Measurements from ENCODE around the gene BPIFB4. TPM values are rescaled to one million over a fixed set of nuclear protein-coding genes. Genes with fewer than 3 reads are reported as not detected.
"Not testable (repeated sequence)": the region's sequence is repeated elsewhere in the genome, so short reads cannot be mapped to it uniquely, and the experiment has no call there.

Gene BPIFB4
- total RNA-seq, 1 donor from 2014 or later: not detected

DNA sequence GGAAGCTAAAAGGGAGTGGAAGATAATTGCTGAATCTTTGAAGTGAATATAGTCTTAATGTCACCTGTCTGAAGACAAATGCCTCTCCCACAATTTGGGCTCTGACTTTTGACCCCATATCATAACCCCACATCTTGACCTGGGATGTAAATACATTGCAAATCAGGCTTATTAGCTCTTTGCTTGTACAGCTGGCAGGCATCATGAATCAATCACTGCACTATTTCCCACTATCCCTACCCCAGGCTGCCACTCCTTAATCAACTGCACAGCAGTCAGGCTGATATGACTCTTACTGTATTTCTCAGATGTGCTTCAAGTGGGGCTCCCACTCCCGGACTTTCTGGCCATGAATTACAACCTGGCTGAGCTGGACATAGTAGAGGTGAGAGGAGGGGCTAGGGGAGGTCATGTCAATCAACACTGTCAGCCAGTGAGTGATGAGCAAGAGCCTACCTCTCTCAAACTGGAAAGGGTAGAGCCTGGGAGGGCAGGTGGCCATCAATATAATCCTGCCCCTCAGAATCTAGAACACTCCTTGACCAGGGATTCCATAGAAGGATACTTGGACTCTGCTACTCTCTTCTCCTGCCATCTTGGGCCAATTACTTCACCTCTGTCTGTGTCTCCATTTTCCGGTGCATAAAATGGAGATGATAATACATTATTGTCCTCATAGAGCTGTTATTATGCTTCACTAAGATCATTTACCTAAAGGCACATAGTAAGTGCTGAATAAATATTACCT, 36.3 kb upstream of the BPIFB4 start:
- no peak overlapping the region for H3K4me3 ChIP-seq (ENCODE audit: insufficient read depth, low read depth, low read length)
- H3K4me1 Mint-ChIP-seq (ENCODE audit: low read depth, unreplicated experiment): no peaks in the 10 kb centered on the region
- H2AFZ ChIP-seq (ENCODE audit: low read depth, low read length): no peak overlapping the region
- TF ChIP-seq, protein P1, sequence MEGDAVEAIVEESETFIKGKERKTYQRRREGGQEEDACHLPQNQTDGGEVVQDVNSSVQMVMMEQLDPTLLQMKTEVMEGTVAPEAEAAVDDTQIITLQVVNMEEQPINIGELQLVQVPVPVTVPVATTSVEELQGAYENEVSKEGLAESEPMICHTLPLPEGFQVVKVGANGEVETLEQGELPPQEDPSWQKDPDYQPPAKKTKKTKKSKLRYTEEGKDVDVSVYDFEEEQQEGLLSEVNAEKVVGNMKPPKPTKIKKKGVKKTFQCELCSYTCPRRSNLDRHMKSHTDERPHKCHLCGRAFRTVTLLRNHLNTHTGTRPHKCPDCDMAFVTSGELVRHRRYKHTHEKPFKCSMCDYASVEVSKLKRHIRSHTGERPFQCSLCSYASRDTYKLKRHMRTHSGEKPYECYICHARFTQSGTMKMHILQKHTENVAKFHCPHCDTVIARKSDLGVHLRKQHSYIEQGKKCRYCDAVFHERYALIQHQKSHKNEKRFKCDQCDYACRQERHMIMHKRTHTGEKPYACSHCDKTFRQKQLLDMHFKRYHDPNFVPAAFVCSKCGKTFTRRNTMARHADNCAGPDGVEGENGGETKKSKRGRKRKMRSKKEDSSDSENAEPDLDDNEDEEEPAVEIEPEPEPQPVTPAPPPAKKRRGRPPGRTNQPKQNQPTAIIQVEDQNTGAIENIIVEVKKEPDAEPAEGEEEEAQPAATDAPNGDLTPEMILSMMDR (IDR thresholded peaks at IDR 0.05; ENCODE audit: insufficient read depth, low read depth, low read length): no peak
- TF ChIP-seq EZH2 (IDR thresholded peaks at IDR 0.05; ENCODE audit: insufficient read depth, low read length): no peak
- no peak overlapping the region for H3K27ac Mint-ChIP-seq (ENCODE audit: unreplicated experiment)
- H3K9me3 Mint-ChIP-seq (ENCODE audit: unreplicated experiment): peaks cover 24% of the 10 kb centered on the region
- H3K9me3 ChIP-seq (ENCODE audit: insufficient read depth, low read depth, low read length): no peaks in the 10 kb centered on the region
- no peaks in the 10 kb centered on the region for H4K20me1 ChIP-seq (ENCODE audit: insufficient read depth, low read length)
- H3K4me1 ChIP-seq (ENCODE audit: insufficient read depth, low read length): no peaks in the 10 kb centered on the region
- FAIRE-seq (no peak), DNase-seq (ENCODE audit: low read depth) (no peak)
- H3K79me2 ChIP-seq (ENCODE audit: insufficient read depth, low read length): no peaks in the 10 kb centered on the region
- no peak overlapping the region for H3K27ac ChIP-seq (ENCODE audit: low read depth, low read length)
- H3K27me3 Mint-ChIP-seq (ENCODE audit: low read depth, unreplicated experiment): peaks cover 35% of the 10 kb centered on the region
- H3K27me3 ChIP-seq (ENCODE audit: insufficient read depth, low read length): no peaks in the 10 kb centered on the region
- no peaks in the 10 kb centered on the region for H3K36me3 ChIP-seq (ENCODE audit: insufficient read depth, low read length)
- H3K4me3 Mint-ChIP-seq (ENCODE audit: unreplicated experiment): no peak overlapping the region
- H3K36me3 Mint-ChIP-seq (ENCODE audit: low read depth, unreplicated experiment): no peaks in the 10 kb centered on the region
- no peak overlapping the region for H3K9ac ChIP-seq (ENCODE audit: low read length)
- no peak overlapping the region for H3K4me2 ChIP-seq (ENCODE audit: low read length)

DNA sequence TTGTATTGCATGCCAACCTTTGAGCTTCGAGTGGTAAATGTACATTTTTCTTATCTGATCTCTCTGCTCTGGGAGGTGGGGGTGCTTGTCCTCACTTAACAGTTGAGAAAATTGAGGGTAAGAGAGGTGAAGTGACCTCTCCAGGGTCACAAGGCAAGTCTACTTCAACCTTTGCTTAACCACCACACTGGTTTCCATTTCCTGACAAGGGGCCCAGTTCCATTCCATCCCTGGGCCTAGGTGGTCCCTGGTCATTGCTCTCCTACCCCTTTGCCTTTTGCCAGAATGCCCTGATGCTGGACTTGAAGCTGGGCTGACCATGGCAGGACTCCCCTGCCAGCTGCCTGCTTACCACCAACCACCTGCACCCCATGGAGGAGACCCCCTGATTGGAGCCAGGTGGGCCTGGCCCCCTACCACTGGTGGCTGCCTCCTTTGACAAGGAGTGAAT, 35.7 kb upstream of the BPIFB4 start:
- Histone ChIP-seq H3K4me2 (ENCODE audit: low read length) (no peak overlapping the region), H3K27ac (ENCODE audit: low read depth, low read length) (no peak overlapping the region), H3K36me3 (ENCODE audit: insufficient read depth, low read length) (no peaks in the 10 kb centered on the region), H3K79me2 (ENCODE audit: insufficient read depth, low read length) (no peaks in the 10 kb centered on the region), H3K27me3 (ENCODE audit: insufficient read depth, low read length) (no peaks in the 10 kb centered on the region), H3K4me1 (ENCODE audit: insufficient read depth, low read length) (no peaks in the 10 kb centered on the region), H3K9me3 (ENCODE audit: insufficient read depth, low read depth, low read length) (no peaks in the 10 kb centered on the region), H2AFZ (ENCODE audit: low read depth, low read length) (no peak overlapping the region), H3K9ac (ENCODE audit: low read length) (no peak overlapping the region), H3K4me3 (ENCODE audit: insufficient read depth, low read depth, low read length) (no peak overlapping the region), H4K20me1 (ENCODE audit: insufficient read depth, low read length) (no peaks in the 10 kb centered on the region)
- TF ChIP-seq EZH2 (IDR thresholded peaks at IDR 0.05; ENCODE audit: insufficient read depth, low read length): no peak
- TF ChIP-seq, protein P1 (IDR thresholded peaks at IDR 0.05; ENCODE audit: insufficient read depth, low read depth, low read length): no peak
- FAIRE-seq: no peak
- Mint-ChIP-seq H3K4me1 (ENCODE audit: low read depth, unreplicated experiment) (no peaks in the 10 kb centered on the region), H3K27ac (ENCODE audit: unreplicated experiment) (no peak overlapping the region), H3K27me3 (ENCODE audit: low read depth, unreplicated experiment) (peaks cover 30% of the 10 kb centered on the region), H3K36me3 (ENCODE audit: low read depth, unreplicated experiment) (no peaks in the 10 kb centered on the region), H3K4me3 (ENCODE audit: unreplicated experiment) (no peak overlapping the region), H3K9me3 (ENCODE audit: unreplicated experiment) (peaks cover 24% of the 10 kb centered on the region)
- no peak for DNase-seq (ENCODE audit: low read depth)

DNA sequence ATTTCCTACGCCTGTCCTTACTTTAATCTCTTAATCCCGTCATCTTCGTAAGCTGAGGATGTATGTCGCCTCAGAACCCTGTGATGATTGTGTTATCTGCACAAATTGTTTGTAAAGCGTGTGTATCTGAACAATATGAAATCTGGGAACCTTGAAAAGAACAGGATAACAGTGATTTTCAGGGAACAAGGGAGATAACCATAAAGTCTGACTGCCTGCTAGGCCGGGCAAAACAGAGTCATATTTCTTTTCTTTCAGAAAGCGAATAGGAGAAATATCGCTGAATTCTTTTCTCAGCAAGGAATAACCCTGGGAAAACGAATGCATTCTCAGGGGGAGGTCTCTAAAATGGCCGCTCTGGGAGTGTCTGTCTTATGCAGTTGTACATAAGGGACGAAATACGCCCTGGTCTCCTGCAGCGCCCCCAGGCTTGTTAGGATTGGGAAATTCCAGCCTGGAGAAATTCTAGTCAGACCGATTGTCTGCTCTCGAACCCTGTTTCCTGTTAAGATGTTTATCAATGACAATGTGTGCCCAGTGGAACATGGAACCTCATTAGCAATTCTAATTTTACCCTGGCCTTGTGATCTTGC, 34.2 kb upstream of the BPIFB4 start:
- H3K27ac ChIP-seq (ENCODE audit: low read depth, low read length); H3K27me3 ChIP-seq (ENCODE audit: insufficient read depth, low read length); H2AFZ ChIP-seq (ENCODE audit: low read depth, low read length); H3K79me2 ChIP-seq (ENCODE audit: insufficient read depth, low read length); H3K9me3 ChIP-seq (ENCODE audit: insufficient read depth, low read depth, low read length); H3K27ac Mint-ChIP-seq (ENCODE audit: unreplicated experiment); H4K20me1 ChIP-seq (ENCODE audit: insufficient read depth, low read length); H3K4me3 ChIP-seq (ENCODE audit: insufficient read depth, low read depth, low read length); H3K4me3 Mint-ChIP-seq (ENCODE audit: unreplicated experiment); H3K36me3 ChIP-seq (ENCODE audit: insufficient read depth, low read length); H3K4me1 Mint-ChIP-seq (ENCODE audit: low read depth, unreplicated experiment); DNase-seq (ENCODE audit: low read depth); H3K4me2 ChIP-seq (ENCODE audit: low read length); H3K9ac ChIP-seq (ENCODE audit: low read length); FAIRE-seq; H3K36me3 Mint-ChIP-seq (ENCODE audit: low read depth, unreplicated experiment); H3K4me1 ChIP-seq (ENCODE audit: insufficient read depth, low read length): not testable (repeated sequence)
- Mint-ChIP-seq H3K27me3 (ENCODE audit: low read depth, unreplicated experiment) (peaks cover 18% of the 10 kb centered on the region), H3K9me3 (ENCODE audit: unreplicated experiment) (peaks cover 20% of the 10 kb centered on the region)
